Neural cell (in vitro differentiated cells): ENCODE measurements around the gene PIK3R4.

Source experiments
- EP300 ChIP-seq: fragments of 450-650 bp; conservative IDR thresholded peaks from 2 replicates; pipeline ENCODE4 v1.6.1; 2014; ENCODE audit warnings: antibody characterized with exemption, mild to moderate bottlenecking, moderate library complexity; ENCODE audit not compliant: poor library complexity, severe bottlenecking
- EZH2 ChIP-seq: fragments of 200-600, 300-800 bp; shearing (Covaris generic), sonication (generic); IDR thresholded peaks from 2 replicates; pipeline ENCODE4 v1.6.1; 2014; ENCODE audit warnings: antibody characterized with exemption, low read length, borderline replicate concordance, mild to moderate bottlenecking; ENCODE audit not compliant: insufficient read depth, poor library complexity, severe bottlenecking
- MXI1 ChIP-seq: fragments of 450-650 bp; conservative IDR thresholded peaks from 2 replicates; pipeline ENCODE4 v1.6.1; 2014; ENCODE audit warnings: antibody characterized with exemption, mild to moderate bottlenecking; ENCODE audit not compliant: poor library complexity, severe bottlenecking
- POLR2AphosphoS5 ChIP-seq: IDR thresholded peaks from 2 replicates; pipeline ENCODE4 v1.6.1; 2012
- RAD21 ChIP-seq: fragments of 450-650 bp; conservative IDR thresholded peaks from 2 replicates; pipeline ENCODE4 v1.6.1; 2014; ENCODE audit warnings: antibody characterized with exemption, mild to moderate bottlenecking, moderate library complexity
- TAF1 ChIP-seq: IDR thresholded peaks from 2 replicates; pipeline ENCODE4 v1.6.1; 2012; ENCODE audit warnings: low read depth
- TF ChIP-seq, protein P1 (sequence below): fragments of 450-650 bp; IDR thresholded peaks from 2 replicates; pipeline ENCODE4 v1.5.1; 2014; ENCODE audit warnings: antibody characterized with exemption, mild to moderate bottlenecking, moderate library complexity; ENCODE audit not compliant: poor library complexity, severe bottlenecking
- TF ChIP-seq, protein P2 (sequence below): IDR thresholded peaks from 2 replicates; pipeline ENCODE4 v1.6.1; 2012; ENCODE audit warnings: borderline replicate concordance

DNA sequence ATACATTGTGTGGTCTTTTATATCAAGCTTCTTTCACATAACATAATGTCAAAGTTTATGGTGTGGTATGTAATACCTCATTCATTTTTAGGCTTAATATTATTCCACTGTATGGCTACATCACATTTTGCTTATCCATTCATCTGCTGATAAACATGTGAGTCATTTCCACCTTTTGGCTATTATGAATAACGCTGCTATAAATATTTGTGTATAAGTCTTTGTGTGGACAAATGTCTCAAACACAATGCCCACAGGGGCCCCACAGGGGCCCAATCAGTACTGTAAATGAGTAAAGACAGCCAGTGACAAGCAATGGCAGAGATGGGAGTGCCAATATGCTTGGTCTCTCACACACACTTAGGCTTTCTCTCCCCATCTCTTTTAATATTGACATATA, 54.2 kb downstream of the PIK3R4 start:
- TF ChIP-seq, protein P1, sequence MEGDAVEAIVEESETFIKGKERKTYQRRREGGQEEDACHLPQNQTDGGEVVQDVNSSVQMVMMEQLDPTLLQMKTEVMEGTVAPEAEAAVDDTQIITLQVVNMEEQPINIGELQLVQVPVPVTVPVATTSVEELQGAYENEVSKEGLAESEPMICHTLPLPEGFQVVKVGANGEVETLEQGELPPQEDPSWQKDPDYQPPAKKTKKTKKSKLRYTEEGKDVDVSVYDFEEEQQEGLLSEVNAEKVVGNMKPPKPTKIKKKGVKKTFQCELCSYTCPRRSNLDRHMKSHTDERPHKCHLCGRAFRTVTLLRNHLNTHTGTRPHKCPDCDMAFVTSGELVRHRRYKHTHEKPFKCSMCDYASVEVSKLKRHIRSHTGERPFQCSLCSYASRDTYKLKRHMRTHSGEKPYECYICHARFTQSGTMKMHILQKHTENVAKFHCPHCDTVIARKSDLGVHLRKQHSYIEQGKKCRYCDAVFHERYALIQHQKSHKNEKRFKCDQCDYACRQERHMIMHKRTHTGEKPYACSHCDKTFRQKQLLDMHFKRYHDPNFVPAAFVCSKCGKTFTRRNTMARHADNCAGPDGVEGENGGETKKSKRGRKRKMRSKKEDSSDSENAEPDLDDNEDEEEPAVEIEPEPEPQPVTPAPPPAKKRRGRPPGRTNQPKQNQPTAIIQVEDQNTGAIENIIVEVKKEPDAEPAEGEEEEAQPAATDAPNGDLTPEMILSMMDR = no peak
- no peak for TF ChIP-seq TAF1
- no peak for TF ChIP-seq RAD21
- TF ChIP-seq MXI1 = no peak
- no peak for TF ChIP-seq POLR2AphosphoS5
- no peak for TF ChIP-seq EP300
- TF ChIP-seq EZH2 = no peak
- TF ChIP-seq, protein P2, sequence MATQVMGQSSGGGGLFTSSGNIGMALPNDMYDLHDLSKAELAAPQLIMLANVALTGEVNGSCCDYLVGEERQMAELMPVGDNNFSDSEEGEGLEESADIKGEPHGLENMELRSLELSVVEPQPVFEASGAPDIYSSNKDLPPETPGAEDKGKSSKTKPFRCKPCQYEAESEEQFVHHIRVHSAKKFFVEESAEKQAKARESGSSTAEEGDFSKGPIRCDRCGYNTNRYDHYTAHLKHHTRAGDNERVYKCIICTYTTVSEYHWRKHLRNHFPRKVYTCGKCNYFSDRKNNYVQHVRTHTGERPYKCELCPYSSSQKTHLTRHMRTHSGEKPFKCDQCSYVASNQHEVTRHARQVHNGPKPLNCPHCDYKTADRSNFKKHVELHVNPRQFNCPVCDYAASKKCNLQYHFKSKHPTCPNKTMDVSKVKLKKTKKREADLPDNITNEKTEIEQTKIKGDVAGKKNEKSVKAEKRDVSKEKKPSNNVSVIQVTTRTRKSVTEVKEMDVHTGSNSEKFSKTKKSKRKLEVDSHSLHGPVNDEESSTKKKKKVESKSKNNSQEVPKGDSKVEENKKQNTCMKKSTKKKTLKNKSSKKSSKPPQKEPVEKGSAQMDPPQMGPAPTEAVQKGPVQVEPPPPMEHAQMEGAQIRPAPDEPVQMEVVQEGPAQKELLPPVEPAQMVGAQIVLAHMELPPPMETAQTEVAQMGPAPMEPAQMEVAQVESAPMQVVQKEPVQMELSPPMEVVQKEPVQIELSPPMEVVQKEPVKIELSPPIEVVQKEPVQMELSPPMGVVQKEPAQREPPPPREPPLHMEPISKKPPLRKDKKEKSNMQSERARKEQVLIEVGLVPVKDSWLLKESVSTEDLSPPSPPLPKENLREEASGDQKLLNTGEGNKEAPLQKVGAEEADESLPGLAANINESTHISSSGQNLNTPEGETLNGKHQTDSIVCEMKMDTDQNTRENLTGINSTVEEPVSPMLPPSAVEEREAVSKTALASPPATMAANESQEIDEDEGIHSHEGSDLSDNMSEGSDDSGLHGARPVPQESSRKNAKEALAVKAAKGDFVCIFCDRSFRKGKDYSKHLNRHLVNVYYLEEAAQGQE = no peak
